ENCODE results near the gene RIMBP2. TPM values are rescaled to one million over a fixed set of nuclear protein-coding genes. Genes with fewer than 3 reads are reported as not detected.

The RIMBP2 gene
- polyA plus RNA-seq, 1 donor (not counting 4 experiments of a cell fraction or from before 2014, with no cell fraction given), result 0.16 TPM

DNA sequence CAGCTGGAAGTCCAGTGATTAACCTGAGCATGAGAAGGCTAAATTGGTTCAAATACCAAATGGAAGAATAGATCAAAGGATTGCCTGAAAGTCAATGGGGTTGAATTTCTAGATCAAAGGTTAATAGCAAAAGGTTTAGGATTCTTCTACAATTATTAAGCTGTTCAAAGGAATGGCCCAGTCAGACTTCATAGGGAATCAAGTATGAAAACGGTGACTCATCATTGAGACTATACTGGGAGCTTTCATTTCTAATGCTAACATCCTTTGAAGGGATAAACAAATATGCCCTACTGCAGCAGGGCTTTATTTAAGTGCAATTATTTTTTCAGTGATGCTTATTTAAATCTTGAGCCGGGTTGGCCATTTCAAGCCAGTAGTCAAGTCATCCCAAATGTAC lies 152.8 kb downstream of the RIMBP2 start:
- FAIRE-seq, result no peak
- dilution Hi-C loops (cut with MboI; ENCODE audit: extremely low pct_ligation_motif_present, low sequenced_read_pairs), result no loop called here
- H3K4me3 ChIP-seq (ENCODE audit: control insufficient read depth in 2 of 3, extremely low read depth in 1 of 3, insufficient read depth in 2 of 3, low read depth in 1 of 3, low read length in 3 of 3), result no peak overlapping the region

DNA sequence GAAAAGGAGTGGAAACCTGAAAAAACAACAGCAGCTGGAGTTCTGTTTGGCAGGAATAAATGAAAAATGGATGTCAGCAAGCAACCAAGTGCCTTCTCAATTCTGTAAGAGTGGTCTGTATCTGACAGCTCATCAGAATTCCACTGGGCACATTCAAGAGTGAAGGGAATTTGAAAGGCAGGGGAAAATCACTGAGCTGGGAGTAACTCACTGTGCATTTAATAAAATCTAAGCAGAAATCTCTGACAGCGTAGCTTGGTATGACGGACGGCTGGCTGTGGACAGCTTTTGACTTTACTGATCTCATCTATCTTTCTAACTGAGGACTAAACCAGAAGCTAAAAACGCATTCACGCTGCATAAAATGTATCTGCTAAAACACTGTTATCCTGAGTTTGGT lies 153.4 kb downstream of the RIMBP2 start:
- Histone ChIP-seq H3K27ac (ENCODE audit: control insufficient read depth, insufficient read depth, low read length) (no peak overlapping the region), H4K20me1 (ENCODE audit: control insufficient read depth, extremely low read depth, insufficient read depth, low read length) (no peaks in the 10 kb centered on the region), H3K9me1 (ENCODE audit: control insufficient read depth, extremely low read depth, insufficient read depth, low read length) (no peaks in the 10 kb centered on the region), H3K4me2 (ENCODE audit: control insufficient read depth, extremely low read depth, insufficient read depth, low read depth, low read length) (no peak overlapping the region), H3K4me3 (ENCODE audit: control insufficient read depth in 2 of 3, extremely low read depth in 1 of 3, insufficient read depth in 2 of 3, low read depth in 1 of 3, low read length in 3 of 3) (no peak overlapping the region), H2AFZ (ENCODE audit: control insufficient read depth, low read length) (no peak overlapping the region), H3K9me3 (ENCODE audit: control insufficient read depth, low read depth, low read length) (peaks cover 5% of the 10 kb centered on the region), H3K4me1 (ENCODE audit: control insufficient read depth, extremely low read depth, insufficient read depth, low read length) (no peaks in the 10 kb centered on the region), H3K79me2 (ENCODE audit: control insufficient read depth, insufficient read depth, low read length) (no peaks in the 10 kb centered on the region), H3K36me3 (ENCODE audit: control insufficient read depth in 2 of 2, extremely low read depth in 1 of 2, insufficient read depth in 2 of 2, low read length in 2 of 2) (no peaks in the 10 kb centered on the region), H3K27me3 (ENCODE audit: control insufficient read depth, extremely low read depth, insufficient read depth, low read length) (no peaks in the 10 kb centered on the region), H3K9ac (ENCODE audit: control insufficient read depth, extremely low read depth, insufficient read depth, low read length) (no peak overlapping the region)
- dilution Hi-C loops (cut with MboI; ENCODE audit: extremely low pct_ligation_motif_present, low sequenced_read_pairs), result no loop called here
- no peak for TF ChIP-seq EZH2 (IDR thresholded peaks at IDR 0.05; ENCODE audit: low read length)
- TF ChIP-seq, protein P1, sequence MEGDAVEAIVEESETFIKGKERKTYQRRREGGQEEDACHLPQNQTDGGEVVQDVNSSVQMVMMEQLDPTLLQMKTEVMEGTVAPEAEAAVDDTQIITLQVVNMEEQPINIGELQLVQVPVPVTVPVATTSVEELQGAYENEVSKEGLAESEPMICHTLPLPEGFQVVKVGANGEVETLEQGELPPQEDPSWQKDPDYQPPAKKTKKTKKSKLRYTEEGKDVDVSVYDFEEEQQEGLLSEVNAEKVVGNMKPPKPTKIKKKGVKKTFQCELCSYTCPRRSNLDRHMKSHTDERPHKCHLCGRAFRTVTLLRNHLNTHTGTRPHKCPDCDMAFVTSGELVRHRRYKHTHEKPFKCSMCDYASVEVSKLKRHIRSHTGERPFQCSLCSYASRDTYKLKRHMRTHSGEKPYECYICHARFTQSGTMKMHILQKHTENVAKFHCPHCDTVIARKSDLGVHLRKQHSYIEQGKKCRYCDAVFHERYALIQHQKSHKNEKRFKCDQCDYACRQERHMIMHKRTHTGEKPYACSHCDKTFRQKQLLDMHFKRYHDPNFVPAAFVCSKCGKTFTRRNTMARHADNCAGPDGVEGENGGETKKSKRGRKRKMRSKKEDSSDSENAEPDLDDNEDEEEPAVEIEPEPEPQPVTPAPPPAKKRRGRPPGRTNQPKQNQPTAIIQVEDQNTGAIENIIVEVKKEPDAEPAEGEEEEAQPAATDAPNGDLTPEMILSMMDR (optimal IDR thresholded peaks at IDR 0.05 in 1 of 3, IDR thresholded peaks at IDR 0.05 in 1 of 3, conservative IDR thresholded peaks at IDR 0.05 in 1 of 3; ENCODE audit: extremely low read depth in 1 of 3, insufficient read depth in 2 of 3, low read length in 3 of 3), result no peak
- FAIRE-seq (no peak), DNase-seq (ENCODE audit: low read depth, low spot score) (no peak)

More for the DNA sequence above, 152.8 kb downstream of the RIMBP2 start:
- Histone ChIP-seq H4K20me1 (ENCODE audit: control insufficient read depth, extremely low read depth, insufficient read depth, low read length) (no peaks in the 10 kb centered on the region), H3K9me1 (ENCODE audit: control insufficient read depth, extremely low read depth, insufficient read depth, low read length) (no peaks in the 10 kb centered on the region), H3K79me2 (ENCODE audit: control insufficient read depth, insufficient read depth, low read length) (no peaks in the 10 kb centered on the region), H3K4me1 (ENCODE audit: control insufficient read depth, extremely low read depth, insufficient read depth, low read length) (no peaks in the 10 kb centered on the region), H3K9ac (ENCODE audit: control insufficient read depth, extremely low read depth, insufficient read depth, low read length) (no peak overlapping the region), H3K4me2 (ENCODE audit: control insufficient read depth, extremely low read depth, insufficient read depth, low read depth, low read length) (no peak overlapping the region), H3K36me3 (ENCODE audit: control insufficient read depth in 2 of 2, extremely low read depth in 1 of 2, insufficient read depth in 2 of 2, low read length in 2 of 2) (no peaks in the 10 kb centered on the region), H2AFZ (ENCODE audit: control insufficient read depth, low read length) (no peak overlapping the region), H3K27ac (ENCODE audit: control insufficient read depth, insufficient read depth, low read length) (no peak overlapping the region), H3K9me3 (ENCODE audit: control insufficient read depth, low read depth, low read length) (peaks cover 5% of the 10 kb centered on the region), H3K27me3 (ENCODE audit: control insufficient read depth, extremely low read depth, insufficient read depth, low read length) (no peaks in the 10 kb centered on the region)
- no peak for DNase-seq (ENCODE audit: low read depth, low spot score)
- no peak for TF ChIP-seq EZH2 (IDR thresholded peaks at IDR 0.05; ENCODE audit: low read length)
- TF ChIP-seq, protein P1 (optimal IDR thresholded peaks at IDR 0.05 in 1 of 3, IDR thresholded peaks at IDR 0.05 in 1 of 3, conservative IDR thresholded peaks at IDR 0.05 in 1 of 3; ENCODE audit: extremely low read depth in 1 of 3, insufficient read depth in 2 of 3, low read length in 3 of 3), result no peak
